ENCODE measurements around the gene TAF1.
"Not testable (repeated sequence)": the region's sequence is repeated elsewhere in the genome, so short reads cannot be mapped to it uniquely, and the experiment has no call there.

Gene TAF1

GRCh38 chrX:71321731-71322130 is 44.4 kb upstream of the TAF1 start:
- H2BK15ac ChIP-seq (ENCODE audit: low read length) = no peak overlapping the region
- no peaks in the 10 kb centered on the region for H3K4me1 ChIP-seq (ENCODE audit: control insufficient read depth in 2 of 2, insufficient read depth in 1 of 2, low read depth in 1 of 2, low read length in 2 of 2)
- H3K9me3 ChIP-seq (replicated peaks in 1 of 2; ENCODE audit: control insufficient read depth in 2 of 2, insufficient read depth in 1 of 2, low read depth in 1 of 2, low read length in 2 of 2) = peaks cover 0 to 7% of the 10 kb centered on the region in 2 donors
- no CpG with 5 or more reads among the region's 1 CpG for WGBS, 2 donors (ENCODE audit: extremely low coverage in 2 of 2, insufficient read length in 2 of 2, insufficient replicate concordance in 1 of 2)
- H2BK5ac ChIP-seq (ENCODE audit: low read length) = no peak overlapping the region
- H3K9ac ChIP-seq (ENCODE audit: low read depth, low read length, poor library complexity) = no peak overlapping the region
- H4K8ac ChIP-seq (ENCODE audit: low read depth, low read length) = no peak overlapping the region
- no peak overlapping the region for H2AFZ ChIP-seq (ENCODE audit: low read length)
- no peak overlapping the region for H2AK5ac ChIP-seq (ENCODE audit: low read depth, low read length)
- no peak overlapping the region for H3K4me2 ChIP-seq (ENCODE audit: insufficient read depth, low read length, poor library complexity, severe bottlenecking)
- no peak overlapping the region for H3K18ac ChIP-seq (ENCODE audit: low read length)
- no peak overlapping the region for H3K14ac ChIP-seq (ENCODE audit: low read length)
- no peak for DNase-seq (ENCODE audit: low spot score)
- no peak overlapping the region for H3K23ac ChIP-seq (ENCODE audit: low read depth, low read length, poor library complexity)
- H4K91ac ChIP-seq (ENCODE audit: low read depth, low read length, poor library complexity) = no peak overlapping the region
- no peak overlapping the region for H2BK120ac ChIP-seq (ENCODE audit: low read depth, low read length)
- no peak overlapping the region for H3K4me3 ChIP-seq (ENCODE audit: low read length in 2 of 2)
- H3K27ac ChIP-seq (replicated peaks; ENCODE audit: low read length) = no peak overlapping the region
- H3K36me3 ChIP-seq (replicated peaks in 1 of 2; ENCODE audit: control insufficient read depth in 2 of 2, insufficient read depth in 2 of 2, low read length in 2 of 2) = no peaks in the 10 kb centered on the region
- H2BK12ac ChIP-seq (ENCODE audit: low read length) = no peak overlapping the region
- no peak overlapping the region for H3K4ac ChIP-seq (ENCODE audit: low read length)
- no peaks in the 10 kb centered on the region for H3K79me1 ChIP-seq (ENCODE audit: low read depth, low read length)
- no peaks in the 10 kb centered on the region for H3K27me3 ChIP-seq (ENCODE audit: control insufficient read depth in 3 of 3, insufficient read depth in 3 of 3, low read depth in 1 of 3, low read length in 3 of 3)

- H3K27me3 ChIP-seq (ENCODE audit: control insufficient read depth in 3 of 3, insufficient read depth in 3 of 3, low read depth in 1 of 3, low read length in 3 of 3); H3K18ac ChIP-seq (ENCODE audit: low read length); H3K4ac ChIP-seq (ENCODE audit: low read length); H2AFZ ChIP-seq (ENCODE audit: low read length); H2AK5ac ChIP-seq (ENCODE audit: low read depth, low read length); H3K14ac ChIP-seq (ENCODE audit: low read length); H3K36me3 ChIP-seq (replicated peaks in 1 of 2; ENCODE audit: control insufficient read depth in 2 of 2, insufficient read depth in 2 of 2, low read length in 2 of 2); H4K91ac ChIP-seq (ENCODE audit: low read depth, low read length, poor library complexity); H2BK15ac ChIP-seq (ENCODE audit: low read length); H3K4me3 ChIP-seq (ENCODE audit: low read length in 2 of 2); H2BK120ac ChIP-seq (ENCODE audit: low read depth, low read length); H3K79me1 ChIP-seq (ENCODE audit: low read depth, low read length); H2BK5ac ChIP-seq (ENCODE audit: low read length); H3K23ac ChIP-seq (ENCODE audit: low read depth, low read length, poor library complexity); H3K4me1 ChIP-seq (ENCODE audit: control insufficient read depth in 2 of 2, insufficient read depth in 1 of 2, low read depth in 1 of 2, low read length in 2 of 2); DNase-seq (ENCODE audit: low spot score); H3K4me2 ChIP-seq (ENCODE audit: insufficient read depth, low read length, poor library complexity, severe bottlenecking); H3K9ac ChIP-seq (ENCODE audit: low read depth, low read length, poor library complexity); H4K8ac ChIP-seq (ENCODE audit: low read depth, low read length); H2BK12ac ChIP-seq (ENCODE audit: low read length); H3K9me3 ChIP-seq (replicated peaks in 1 of 2; ENCODE audit: control insufficient read depth in 2 of 2, insufficient read depth in 1 of 2, low read depth in 1 of 2, low read length in 2 of 2); H3K27ac ChIP-seq (replicated peaks; ENCODE audit: low read length): not testable (repeated sequence)
- no CpG with 5 or more reads among the region's 11 CpGs for WGBS, 2 donors (ENCODE audit: extremely low coverage in 2 of 2, insufficient read length in 2 of 2, insufficient replicate concordance in 1 of 2)
Observed at GRCh38 chrX:71324452-71324851, 41.7 kb upstream of the TAF1 start.

DNA sequence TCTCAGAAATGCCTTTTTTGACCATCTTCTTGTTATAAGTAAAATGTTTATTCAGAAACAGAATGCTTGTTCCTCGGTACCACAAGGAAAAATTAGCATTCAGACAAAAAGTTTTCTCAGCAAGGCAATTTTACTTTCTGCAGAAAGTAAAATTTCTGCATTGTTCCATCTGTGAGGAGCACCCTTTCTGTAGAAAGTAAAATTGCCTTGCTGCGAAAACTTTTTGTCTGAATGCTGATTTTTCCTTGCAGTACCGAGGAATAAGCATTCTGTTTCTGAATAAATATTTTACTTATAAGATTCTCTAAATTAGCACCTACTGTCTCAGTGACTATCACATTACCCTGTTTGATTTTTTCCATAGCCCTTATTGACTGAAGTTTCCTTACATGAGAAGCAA is 39.8 kb upstream of the TAF1 start:
- Histone ChIP-seq H3K9ac (ENCODE audit: low read depth, low read length, poor library complexity) (no peak overlapping the region), H2AFZ (ENCODE audit: low read length) (no peak overlapping the region), H3K27me3 (ENCODE audit: control insufficient read depth in 3 of 3, insufficient read depth in 3 of 3, low read depth in 1 of 3, low read length in 3 of 3) (no peaks in the 10 kb centered on the region), H3K79me1 (ENCODE audit: low read depth, low read length) (no peaks in the 10 kb centered on the region), H3K4me2 (ENCODE audit: insufficient read depth, low read length, poor library complexity, severe bottlenecking) (no peak overlapping the region), H3K9me3 (replicated peaks in 1 of 2; ENCODE audit: control insufficient read depth in 2 of 2, insufficient read depth in 1 of 2, low read depth in 1 of 2, low read length in 2 of 2) (peaks cover 0 to 8% of the 10 kb centered on the region in 2 donors), H2BK5ac (ENCODE audit: low read length) (no peak overlapping the region), H2BK120ac (ENCODE audit: low read depth, low read length) (no peak overlapping the region), H3K18ac (ENCODE audit: low read length) (no peak overlapping the region), H3K27ac (replicated peaks; ENCODE audit: low read length) (no peak overlapping the region), H3K23ac (ENCODE audit: low read depth, low read length, poor library complexity) (no peak overlapping the region), H3K4ac (ENCODE audit: low read length) (no peak overlapping the region), H3K14ac (ENCODE audit: low read length) (no peak overlapping the region), H2BK15ac (ENCODE audit: low read length) (no peak overlapping the region), H4K91ac (ENCODE audit: low read depth, low read length, poor library complexity) (no peak overlapping the region), H2AK5ac (ENCODE audit: low read depth, low read length) (no peak overlapping the region), H3K36me3 (replicated peaks in 1 of 2; ENCODE audit: control insufficient read depth in 2 of 2, insufficient read depth in 2 of 2, low read length in 2 of 2) (no peaks in the 10 kb centered on the region), H2BK12ac (ENCODE audit: low read length) (no peak overlapping the region), H3K4me1 (ENCODE audit: control insufficient read depth in 2 of 2, insufficient read depth in 1 of 2, low read depth in 1 of 2, low read length in 2 of 2) (no peaks in the 10 kb centered on the region), H4K8ac (ENCODE audit: low read depth, low read length) (no peak overlapping the region), H3K4me3 (ENCODE audit: low read length in 2 of 2) (no peak overlapping the region)
- DNase-seq (ENCODE audit: low spot score) = no peak
- no CpG with 5 or more reads among the region's 3 CpGs for whole genome bisulfite sequencing, 2 donors (ENCODE audit: extremely low coverage in 2 of 2, insufficient read length in 2 of 2, insufficient replicate concordance in 1 of 2)

GRCh38 chrX:71349151-71349665 is 16.9 kb upstream of the TAF1 start:
- no CpG with 5 or more reads among the region's 5 CpGs for WGBS, 2 donors (ENCODE audit: extremely low coverage in 2 of 2, insufficient read length in 2 of 2, insufficient replicate concordance in 1 of 2)

More at GRCh38 chrX:71349151-71349665, 16.9 kb upstream of the TAF1 start:
- H2AK5ac ChIP-seq (ENCODE audit: low read depth, low read length); H2BK5ac ChIP-seq (ENCODE audit: low read length); H4K8ac ChIP-seq (ENCODE audit: low read depth, low read length); H3K27me3 ChIP-seq (ENCODE audit: control insufficient read depth in 3 of 3, insufficient read depth in 3 of 3, low read depth in 1 of 3, low read length in 3 of 3); H3K23ac ChIP-seq (ENCODE audit: low read depth, low read length, poor library complexity); H2AFZ ChIP-seq (ENCODE audit: low read length); H3K18ac ChIP-seq (ENCODE audit: low read length); H3K9ac ChIP-seq (ENCODE audit: low read depth, low read length, poor library complexity); H3K4me1 ChIP-seq (ENCODE audit: control insufficient read depth in 2 of 2, insufficient read depth in 1 of 2, low read depth in 1 of 2, low read length in 2 of 2); H3K14ac ChIP-seq (ENCODE audit: low read length); H3K4me3 ChIP-seq (ENCODE audit: low read length in 2 of 2); H3K9me3 ChIP-seq (replicated peaks in 1 of 2; ENCODE audit: control insufficient read depth in 2 of 2, insufficient read depth in 1 of 2, low read depth in 1 of 2, low read length in 2 of 2); H2BK120ac ChIP-seq (ENCODE audit: low read depth, low read length); H3K27ac ChIP-seq (replicated peaks; ENCODE audit: low read length); H4K91ac ChIP-seq (ENCODE audit: low read depth, low read length, poor library complexity); H3K79me1 ChIP-seq (ENCODE audit: low read depth, low read length); H2BK12ac ChIP-seq (ENCODE audit: low read length); DNase-seq (ENCODE audit: low spot score); H2BK15ac ChIP-seq (ENCODE audit: low read length); H3K36me3 ChIP-seq (replicated peaks in 1 of 2; ENCODE audit: control insufficient read depth in 2 of 2, insufficient read depth in 2 of 2, low read length in 2 of 2); H3K4ac ChIP-seq (ENCODE audit: low read length); H3K4me2 ChIP-seq (ENCODE audit: insufficient read depth, low read length, poor library complexity, severe bottlenecking): not testable (repeated sequence)
